DMS53 (cell line): Measurements from ENCODE around the gene HOXC6.

ENCODE experiments used
- DNase-seq: peaks from one replicate; lab custom pipeline; 2025; lab: John Stamatoyannopoulos, UW

The HOXC6 gene

DNA sequence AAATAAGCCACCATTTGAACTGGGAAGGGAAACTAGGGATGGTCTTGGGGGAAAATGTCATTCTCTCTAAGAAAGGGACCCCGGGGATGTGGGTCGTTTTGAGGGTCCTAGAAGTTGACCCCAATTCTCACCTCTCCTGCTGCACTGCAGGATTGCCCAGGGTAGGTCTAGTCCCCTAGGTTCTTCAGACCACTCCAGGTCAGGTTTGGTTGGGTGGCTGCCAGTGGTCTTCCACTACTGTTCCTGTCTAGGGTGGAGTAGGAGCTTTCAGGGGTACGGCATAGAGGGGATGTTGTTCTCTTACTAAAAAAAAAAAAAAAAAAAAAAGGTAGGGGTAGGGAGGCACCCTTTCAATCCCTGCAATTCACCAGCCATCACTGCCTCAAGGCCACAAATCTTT is 12.2 kb upstream of the HOXC6 start:
- DNase-seq: no peak

DNA sequence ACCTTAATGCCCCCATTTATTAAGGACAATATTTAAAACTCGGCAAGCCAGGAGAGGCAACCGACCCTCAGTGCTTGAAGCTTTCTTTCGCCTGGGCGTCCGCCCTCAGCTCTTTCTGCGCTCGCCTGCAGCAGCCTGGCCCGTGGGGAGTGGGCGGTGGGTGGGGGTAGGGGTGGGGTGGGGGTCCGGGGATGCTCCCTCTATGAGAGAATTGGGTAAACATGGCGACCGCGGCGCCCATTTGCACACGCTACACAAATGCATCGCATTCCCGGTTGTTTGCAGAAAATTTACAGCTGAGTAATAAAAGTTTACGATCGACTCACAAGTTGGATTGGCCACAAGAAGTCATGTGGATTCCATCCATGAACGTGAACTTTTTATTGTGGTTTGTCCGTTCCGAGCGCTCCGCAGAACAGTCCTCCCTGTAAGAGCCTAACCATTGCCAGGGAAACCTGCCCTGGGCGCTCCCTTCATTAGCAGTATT is 11.7 kb upstream of the HOXC6 start:
- DNase-seq: peak; percentile 27

DNA sequence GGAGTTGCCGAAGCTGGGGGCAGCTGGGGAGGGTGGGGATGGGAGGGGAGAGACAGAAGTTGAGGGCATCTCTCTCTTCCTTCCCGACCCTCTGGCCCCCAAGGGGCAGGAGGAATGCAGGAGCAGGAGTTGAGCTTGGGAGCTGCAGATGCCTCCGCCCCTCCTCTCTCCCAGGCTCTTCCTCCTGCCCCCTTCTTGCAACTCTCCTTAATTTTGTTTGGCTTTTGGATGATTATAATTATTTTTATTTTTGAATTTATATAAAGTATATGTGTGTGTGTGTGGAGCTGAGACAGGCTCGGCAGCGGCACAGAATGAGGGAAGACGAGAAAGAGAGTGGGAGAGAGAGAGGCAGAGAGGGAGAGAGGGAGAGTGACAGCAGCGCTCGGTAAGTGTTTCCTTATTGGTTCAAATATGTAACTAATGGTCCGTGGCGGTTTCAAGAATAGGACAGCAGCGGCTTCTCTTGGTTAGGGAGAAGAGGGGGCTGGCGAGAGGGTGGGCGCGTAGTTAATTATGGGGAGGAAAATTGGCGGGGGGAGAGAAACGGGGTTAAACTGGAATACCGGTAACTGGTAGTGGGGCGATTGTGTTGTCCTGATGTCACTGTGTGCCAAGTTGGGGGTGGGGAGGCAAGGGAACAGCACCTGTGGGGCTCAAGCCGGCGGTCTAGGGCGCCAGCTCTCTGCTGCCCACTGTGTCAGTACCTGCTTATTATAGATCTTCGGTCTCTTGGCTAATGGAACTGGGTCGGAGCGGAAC is 11.0 kb upstream of the HOXC6 start:
- DNase-seq: peak; percentile 78

DNA sequence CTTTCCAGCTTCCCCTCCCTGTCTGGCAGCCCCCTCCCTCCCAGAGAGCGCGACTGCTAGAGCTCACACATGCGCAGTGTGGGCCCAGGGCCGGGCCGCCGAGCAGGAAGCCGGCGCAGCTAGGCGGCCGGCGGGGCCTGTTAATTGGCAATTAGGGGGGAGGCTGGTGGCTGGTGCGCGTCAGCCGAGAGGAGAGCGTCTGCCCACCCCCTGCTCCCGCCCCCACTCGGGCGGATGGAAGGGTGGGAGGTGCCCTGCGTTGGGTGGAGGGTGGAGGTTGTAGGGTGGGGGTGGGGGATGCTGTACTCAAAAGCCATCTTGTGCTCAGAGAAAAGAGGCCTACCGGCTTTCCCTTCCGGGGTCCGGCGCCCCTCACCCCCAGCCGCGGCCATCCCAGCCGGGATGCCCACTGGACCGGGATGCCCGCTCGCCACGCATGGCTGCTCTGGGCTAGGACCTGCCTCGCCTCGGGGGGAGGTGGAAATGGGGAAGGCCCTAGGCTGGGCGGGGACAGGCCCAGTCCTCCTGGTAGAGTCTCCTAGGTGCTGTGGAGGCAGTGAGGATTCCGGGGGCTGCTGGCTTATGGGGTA is 10.3 kb upstream of the HOXC6 start:
- peak; percentile 78 for DNase-seq

DNA sequence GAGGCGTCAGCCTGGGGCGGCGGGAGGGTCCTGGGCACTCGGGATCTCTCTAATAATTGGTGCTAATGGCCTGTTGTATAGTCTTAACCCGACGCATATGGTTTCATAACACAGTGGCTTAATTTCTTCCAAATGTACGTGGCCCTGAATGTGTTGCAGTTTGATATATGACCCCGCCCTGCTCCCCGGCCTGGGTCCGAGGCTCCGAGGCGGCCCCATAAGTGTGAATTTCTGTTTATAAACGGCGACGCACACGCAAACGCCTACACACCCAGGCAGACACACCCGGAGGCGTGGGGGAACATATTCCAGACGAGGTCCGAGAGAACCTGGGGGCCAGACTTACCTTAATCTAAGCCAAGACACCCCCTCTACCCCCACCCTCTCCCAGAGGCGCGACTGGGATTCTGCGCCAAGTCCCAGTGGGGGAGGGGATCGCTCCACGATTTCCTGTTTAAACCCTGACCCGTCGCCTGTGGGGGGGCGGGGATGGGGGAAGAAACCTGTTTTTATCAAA is 9.7 kb upstream of the HOXC6 start:
- DNase-seq: no peak

DNA sequence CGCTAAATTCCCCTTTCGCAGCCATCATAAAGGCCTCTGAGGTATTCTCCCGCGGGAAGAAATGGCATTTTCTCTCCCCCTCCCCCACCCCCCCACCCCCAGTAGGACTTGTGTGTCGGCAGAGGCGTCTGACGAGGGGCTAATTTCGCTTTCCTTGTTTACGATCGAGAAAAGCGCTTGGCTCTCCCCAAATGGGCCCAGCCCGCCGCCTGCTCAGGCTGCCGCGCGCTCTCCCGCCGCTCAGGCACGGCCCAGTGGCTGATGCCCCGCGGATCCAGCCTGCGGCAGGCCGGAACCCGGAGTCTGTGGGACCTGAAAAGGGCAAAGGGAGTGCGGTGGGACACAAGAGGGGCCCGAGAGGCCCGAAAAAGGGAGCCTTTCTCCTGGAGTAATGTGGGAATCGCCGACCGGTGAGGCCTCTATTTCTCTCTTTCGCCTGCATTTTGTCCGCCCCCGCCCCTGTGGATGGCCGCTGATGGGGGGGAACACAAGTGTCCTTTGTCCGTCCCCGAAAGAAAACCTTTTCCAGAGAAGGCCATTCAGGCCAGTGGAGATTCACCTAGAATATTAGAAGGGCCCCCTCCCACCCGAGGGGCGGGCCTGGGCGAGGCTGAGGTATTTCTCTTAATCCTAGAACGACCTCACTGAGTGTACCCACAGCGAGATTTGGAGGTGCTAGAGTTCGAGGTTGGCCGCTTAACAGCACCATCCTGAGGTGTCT is 9.0 kb upstream of the HOXC6 start:
- no peak for DNase-seq

DNA sequence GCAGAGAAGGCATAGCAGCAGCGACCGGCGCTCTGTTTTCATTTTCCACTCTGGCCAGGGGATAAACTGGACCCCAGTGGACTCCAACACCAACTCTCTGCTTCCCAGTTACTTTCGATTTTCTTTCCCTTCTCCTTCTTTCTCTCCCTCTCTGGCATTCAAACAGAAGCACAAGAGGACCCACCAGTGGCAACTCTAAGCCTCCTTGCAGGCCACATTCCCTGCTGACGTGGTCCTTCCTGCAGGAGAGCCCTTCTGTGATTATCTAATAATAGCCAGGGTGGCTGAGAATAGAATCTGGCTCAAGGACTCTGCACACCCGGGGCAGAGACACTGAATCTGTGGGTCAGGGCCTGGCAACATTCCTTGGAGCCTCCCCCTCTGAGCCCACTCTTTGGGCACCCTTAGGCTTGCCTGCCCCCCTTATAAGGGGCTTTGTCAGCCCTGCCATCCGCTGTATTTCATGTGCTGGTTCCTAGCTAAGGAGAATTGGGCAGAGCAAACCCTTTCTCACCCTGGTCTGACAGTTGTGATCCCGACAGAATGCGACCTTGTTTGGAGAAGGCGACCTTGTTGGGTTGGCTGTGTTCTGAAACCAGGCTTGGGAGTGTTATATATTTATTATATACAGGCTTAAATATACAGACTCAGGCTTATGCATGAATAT is 8.2 kb upstream of the HOXC6 start:
- DNase-seq: no peak

DNA sequence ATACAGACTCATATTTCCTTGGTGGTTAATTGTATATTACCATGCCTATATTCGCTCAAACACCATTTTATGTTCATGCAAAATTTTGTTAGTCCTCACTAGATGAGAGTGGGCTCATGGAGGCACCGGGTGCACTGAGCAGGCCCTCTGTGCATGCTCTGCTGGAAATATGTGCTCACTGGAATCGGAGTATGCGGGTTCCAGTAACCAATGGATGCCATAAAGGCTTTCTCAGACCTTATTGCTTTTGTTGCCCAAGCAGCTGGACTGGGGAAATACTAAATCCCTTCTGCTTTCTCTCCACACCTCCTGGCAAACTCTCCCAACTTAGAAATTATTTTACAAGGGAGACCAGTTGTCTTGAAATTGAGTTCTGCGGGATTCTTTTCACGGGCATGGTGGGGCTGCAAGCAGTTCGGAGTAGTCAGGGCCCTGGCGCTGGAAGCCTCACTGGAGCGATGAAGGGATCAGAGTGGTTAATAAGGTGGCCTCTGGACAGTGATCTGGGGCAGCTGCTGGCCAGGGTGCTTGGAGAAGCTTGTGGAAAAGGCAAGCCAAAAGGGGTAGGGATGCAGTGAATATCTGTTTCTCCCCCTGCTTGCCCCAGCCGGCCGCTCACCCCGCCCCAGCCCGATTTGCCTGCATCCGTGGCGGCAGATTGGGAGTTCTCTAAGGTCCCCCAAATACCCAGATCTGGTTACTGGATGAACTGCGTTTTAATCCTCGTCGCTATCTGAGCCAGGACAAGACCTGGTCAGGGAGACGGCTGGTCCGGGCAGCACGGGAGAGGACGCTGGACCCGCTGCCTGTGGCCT is 7.4 kb upstream of the HOXC6 start:
- DNase-seq: no peak

DNA sequence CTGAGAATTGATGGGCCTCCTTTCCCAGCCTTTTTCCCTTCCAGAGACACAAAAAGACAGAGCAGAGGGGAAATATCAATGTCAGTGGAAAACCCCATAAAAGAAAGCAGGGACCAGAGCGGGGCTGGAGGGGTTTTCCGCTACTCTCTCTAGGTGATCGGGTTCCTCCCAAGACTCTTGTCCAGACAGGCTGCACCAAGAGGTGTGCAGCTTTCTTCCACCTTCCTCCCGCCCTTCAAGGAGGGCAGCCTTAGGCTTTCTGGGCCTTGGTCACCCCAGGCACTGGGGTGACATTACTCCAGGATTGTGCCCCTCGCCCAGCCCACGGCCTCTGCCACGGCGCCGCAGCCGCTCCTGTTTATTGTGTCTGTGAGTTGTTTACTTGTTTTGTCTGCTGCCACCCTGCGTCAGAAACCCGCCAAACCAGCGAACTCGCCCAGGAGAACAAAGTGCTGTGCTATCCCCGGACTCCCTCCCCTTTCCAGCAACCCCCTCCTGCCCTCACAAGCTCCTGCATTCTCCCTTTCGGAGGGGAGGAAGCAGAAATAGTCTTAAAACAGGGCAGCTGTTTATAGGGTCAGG is 6.7 kb upstream of the HOXC6 start:
- DNase-seq: peak; percentile 36

DNA sequence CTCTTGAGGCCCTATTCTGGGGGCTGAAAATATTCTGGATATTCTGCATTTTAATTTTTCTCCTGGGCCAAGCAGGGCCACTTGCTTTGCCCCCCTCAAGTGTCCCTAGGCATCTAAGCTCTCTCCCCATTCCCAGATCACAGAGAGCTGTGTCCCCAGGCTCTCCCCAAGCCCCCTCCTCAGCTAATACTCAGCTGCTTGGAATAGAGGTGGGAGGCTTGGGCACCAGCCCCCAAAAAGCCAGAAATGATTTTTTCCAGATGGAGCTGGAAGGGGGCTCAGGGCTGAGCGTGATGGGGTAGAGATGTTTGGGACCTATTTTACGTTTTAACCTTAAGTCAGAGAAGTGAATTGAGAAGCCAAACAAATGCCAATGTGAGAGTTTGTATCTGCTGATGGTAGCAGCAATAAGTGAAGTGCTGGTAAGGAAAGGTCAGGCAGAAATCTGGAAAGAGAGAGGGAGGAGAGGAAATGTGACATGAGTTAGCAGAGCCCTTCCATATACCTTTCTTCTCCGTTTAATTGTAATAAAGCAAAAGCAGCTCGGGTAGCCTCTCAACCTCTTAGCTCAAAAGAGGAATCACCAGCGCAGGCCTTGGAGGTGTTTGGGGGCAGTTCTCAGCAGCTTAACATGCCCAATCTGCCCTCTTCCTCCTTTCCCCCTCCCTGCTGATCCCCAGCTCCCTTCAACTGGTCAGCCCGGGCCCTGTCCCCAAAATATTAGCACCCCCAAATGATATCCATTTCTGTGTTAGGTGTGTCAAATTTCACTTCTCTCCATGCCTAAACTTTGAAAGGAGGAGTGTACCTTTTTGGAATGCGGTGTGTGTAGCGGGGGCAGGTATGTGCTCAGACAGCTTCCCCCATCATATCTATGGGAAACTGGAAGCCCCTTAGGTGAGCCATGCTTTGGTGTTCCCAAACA is 5.0 kb upstream of the HOXC6 start:
- DNase-seq: no peak

DNA sequence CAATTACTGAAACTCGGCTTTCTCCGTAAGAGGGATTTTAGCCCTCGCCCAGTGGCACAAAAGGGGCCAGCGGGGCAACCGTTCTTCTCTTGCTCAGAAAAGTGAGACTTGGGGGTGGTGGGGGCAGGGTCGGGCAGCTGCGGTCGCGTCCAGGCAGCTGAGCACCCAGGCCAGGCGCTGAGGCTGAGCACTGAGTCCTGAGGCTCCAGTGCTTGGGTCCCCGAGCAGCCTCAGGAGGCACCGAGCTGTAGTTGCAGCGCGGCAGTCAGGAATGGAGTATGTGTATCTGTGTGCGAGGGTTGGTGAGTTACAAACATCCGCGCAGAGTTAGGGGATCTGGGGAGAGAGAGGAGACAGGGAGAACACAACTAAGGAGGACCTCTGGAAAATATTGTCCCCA is 4.1 kb upstream of the HOXC6 start:
- DNase-seq: no peak

DNA sequence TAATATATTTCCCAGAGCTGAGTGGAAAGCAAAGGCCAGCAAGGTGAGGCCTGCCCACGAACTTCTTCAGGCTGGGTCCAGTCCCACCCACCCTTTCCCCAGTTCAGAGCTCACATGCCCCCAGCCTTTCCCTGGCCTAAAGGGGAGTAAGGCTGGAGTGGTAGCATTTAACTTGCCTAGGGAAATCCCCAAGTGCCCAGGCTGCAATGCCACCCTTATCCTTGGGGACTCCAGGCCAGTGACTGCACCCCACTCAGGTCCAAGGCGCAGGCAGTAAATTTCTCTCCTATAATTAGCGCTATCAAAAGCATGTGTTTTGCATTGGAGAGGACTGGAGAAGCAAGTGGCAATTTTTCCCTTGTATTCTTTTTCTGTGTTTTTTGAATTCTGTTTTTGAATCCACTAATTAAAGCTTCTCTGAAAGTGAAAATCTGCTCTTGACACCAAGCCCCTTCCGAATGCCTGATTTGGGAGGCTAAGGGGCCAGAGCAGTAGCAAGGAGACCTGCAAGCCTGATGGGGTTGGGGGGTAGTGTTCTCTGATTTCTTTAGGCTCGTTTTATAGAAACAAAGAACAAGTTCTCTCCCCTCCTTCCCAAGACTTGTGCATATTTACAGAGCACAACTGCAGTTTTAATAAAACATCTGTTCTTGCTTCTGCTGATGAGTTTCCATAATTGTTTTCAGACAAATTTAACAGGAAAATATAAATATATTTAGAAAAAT is 3.5 kb upstream of the HOXC6 start:
- DNase-seq: no peak

DNA sequence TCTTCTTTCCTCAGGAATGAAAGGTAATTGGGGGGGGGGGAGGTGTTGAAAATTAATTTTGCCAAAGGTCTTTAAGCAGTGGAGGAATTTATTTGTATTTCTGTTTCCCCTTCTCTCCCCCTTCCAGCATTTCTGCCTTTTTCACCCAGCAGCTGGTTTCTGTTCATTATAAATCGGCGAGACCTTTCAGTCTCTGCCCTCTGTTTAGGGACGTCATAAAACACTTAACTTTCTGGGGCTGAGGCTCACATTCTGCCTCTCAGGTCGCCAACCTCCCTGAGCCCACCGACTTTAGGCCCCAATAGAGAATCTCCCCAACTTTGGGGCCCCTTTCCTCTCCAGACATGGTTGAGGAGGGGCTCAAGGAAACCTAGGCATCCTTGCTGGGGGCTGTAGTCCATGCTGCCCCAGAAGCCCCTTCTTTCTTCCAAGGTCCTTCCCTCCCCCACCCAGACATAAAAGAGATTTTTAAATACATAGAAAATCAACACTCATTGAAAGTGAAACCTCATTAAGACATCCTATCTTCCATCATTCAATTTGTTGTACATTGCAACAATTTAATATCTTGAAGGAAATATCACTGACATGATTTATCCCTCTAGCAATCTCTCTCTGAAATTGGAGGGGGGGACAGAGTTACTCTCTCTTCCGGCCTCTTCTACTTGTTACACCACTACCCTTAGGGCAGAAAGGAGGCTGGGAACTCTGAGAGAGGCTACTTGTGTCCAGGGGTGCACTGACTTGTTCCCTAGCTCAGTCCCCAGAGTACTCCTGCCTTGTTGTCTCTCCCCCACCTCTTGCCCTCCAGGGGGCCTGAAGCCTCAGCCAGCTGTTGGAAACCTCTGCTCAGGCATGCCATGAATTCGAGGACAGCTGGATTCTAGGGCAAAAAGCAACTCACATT is 2.5 kb upstream of the HOXC6 start:
- DNase-seq: no peak

DNA sequence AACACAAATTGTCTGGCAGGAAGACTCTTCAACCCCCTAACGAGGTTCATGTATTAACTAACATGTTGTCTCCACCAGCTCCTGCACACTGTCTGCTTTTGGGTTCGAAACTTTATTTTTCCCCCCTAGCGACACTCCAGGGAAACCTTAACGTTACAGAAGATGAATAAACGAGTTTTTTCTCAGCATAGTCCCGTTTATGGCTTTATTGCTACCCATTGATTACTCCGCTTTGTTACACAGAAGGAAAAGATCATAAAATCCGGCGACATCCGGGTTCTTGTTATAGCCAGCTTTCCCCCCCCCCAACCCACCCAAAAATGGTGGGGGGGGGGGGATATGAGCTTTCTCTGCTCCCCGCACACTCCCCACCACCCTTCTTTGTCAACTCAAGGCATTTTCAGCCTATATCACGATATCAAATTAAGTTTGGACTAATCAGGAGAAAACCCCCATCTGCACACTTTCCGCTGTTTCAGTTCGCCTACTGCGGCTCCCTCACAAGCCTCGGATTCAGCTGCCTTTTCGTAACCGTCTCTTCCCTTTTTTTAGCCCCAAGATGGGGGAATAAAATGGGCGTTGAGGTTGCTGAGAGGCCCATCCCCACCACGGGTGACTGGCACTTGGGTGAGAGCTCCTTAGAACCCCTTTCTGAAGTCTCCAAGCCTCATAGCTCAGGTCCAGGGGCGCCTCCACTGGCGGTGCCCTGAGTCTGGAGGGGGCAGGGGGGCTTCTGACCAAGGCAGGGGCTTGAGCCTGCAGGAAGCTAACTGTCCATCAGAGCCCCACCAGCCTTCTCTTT is 1.4 kb upstream of the HOXC6 start:
- no peak for DNase-seq

DNA sequence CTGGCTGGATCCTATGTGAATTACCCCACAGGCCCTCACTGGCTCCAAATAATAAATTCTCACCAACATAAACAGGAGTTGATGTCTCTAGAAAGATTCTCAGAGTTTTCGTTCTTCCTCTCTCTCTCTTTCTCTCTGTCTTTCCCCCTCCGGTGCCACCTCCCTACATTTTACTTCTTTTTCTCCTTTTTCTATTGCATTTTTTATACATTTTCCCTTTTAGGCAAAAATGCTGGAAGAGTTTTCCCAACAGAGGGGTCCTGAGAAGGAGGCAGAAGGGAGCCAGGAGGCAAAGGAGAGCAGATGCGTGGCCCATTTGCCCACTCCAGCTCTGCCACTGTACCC is 826 bp upstream of the HOXC6 start:
- no peak for DNase-seq

DNA sequence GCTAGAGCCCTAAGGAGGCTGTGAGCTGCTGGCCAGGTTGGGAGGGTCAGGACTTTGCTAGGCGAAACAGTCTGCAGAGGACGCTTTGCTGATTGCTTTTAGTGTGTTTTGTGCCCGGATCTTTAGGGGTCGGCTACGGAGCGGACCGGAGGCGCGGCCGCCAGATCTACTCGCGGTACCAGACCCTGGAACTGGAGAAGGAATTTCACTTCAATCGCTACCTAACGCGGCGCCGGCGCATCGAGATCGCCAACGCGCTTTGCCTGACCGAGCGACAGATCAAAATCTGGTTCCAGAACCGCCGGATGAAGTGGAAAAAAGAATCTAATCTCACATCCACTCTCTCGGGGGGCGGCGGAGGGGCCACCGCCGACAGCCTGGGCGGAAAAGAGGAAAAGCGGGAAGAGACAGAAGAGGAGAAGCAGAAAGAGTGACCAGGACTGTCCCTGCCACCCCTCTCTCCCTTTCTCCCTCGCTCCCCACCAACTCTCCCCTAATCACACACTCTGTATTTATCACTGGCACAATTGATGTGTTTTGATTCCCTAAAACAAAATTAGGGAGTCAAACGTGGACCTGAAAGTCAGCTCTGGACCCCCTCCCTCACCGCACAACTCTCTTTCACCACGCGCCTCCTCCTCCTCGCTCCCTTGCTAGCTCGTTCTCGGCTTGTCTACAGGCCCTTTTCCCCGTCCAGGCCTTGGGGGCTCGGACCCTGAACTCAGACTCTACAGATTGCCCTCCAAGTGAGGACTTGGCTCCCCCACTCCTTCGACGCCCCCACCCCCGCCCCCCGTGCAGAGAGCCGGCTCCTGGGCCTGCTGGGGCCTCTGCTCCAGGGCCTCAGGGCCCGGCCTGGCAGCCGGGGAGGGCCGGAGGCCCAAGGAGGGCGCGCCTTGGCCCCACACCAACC is 1.5 kb downstream of the HOXC6 start:
- DNase-seq: no peak

DNA sequence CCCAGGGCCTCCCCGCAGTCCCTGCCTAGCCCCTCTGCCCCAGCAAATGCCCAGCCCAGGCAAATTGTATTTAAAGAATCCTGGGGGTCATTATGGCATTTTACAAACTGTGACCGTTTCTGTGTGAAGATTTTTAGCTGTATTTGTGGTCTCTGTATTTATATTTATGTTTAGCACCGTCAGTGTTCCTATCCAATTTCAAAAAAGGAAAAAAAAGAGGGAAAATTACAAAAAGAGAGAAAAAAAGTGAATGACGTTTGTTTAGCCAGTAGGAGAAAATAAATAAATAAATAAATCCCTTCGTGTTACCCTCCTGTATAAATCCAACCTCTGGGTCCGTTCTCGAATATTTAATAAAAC is 2.2 kb downstream of the HOXC6 start:
- no peak for DNase-seq
